GM19463 (cell line): Measurements from ENCODE around the gene RBM33.
"Not testable (repeated sequence)": the region's sequence is repeated elsewhere in the genome, so short reads cannot be mapped to it uniquely, and the experiment has no call there.

ENCODE experiments used
- ATAC-seq: cut with Tn5 transposase; IDR thresholded peaks from one replicate; pipeline ENCODE4 v1.9.1; 2021; ENCODE audit warnings: mild to moderate bottlenecking, moderate library complexity; ENCODE audit not compliant: unreplicated experiment

The RBM33 gene

DNA sequence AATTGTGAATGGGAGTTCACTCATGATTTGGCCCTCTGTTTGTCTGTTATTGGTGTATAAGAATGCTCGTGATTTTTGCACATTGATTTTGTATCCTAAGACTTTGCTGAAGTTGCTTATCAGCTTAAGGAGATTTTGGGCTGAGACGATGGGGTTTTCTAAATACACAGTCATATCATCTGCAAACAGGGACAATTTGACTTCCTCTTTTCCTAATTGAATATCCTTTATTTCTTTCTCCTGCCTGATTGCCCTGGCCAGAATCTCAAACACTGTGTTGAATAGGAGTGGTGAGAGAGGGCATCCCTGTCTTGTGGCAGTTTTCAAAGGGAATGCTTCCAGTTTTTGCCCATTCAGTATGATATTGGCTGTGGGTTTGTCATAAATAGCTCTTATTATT lies 43.8 kb downstream of the RBM33 start:
- not testable (repeated sequence) for ATAC-seq

DNA sequence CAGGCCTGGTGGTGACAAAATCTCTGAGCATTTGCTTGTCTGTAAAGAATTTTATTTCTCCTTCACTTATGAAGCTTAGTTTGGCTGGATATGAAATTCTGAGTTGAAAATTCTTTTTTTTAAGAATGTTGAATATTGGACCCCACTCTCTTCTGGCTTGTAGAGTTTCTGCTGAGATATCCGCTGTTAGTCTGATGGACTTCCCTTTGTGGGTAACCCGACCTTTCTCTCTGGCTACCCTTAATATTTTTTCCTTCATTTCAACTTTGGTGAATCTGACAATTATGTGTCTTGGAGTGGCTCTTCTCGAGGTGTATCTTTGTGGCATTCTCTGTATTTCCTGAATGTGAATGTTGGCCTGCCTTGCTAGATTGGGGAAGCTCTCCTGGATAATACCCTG lies 46.2 kb downstream of the RBM33 start:
- ATAC-seq, result not testable (repeated sequence)

DNA sequence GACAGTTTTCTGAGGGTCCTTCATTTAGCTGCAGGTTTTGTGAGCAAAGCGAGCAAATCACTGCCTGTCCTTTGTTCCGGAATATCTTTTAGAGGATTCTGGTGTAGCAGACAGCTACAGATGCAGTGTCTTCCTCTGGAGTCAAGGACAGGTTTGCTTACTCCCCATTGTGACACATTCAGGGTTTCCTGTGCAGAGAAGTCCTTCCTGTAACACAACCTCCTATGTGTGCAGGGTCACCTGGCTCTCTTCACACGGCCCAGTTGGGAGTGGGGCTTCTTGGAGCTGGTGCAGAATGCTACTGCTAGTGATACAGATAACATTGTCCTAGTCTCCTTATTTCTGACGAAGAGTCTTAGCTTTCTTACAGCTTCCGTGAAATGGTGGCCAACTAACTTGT lies 47.9 kb downstream of the RBM33 start:
- ATAC-seq, result no peak

DNA sequence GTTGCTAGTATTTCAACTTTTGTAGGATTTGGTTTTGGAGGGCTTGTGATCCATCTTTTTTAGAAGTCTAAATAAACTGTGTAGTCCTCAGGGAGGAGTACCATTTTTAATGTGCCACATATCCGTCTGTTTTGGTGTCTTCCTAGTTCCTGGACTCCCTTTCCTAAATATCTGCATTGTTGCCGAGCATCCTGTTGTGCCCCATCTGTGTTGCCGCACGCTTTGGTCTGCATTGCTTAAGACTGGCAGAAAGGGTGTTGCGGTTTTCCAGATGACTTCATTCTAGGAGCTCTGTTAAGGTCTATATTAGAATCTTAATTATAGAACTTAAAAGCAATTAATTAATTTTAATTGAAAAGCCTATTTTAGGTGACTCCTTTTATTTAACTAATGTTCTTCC lies 49.4 kb downstream of the RBM33 start:
- no peak for ATAC-seq

DNA sequence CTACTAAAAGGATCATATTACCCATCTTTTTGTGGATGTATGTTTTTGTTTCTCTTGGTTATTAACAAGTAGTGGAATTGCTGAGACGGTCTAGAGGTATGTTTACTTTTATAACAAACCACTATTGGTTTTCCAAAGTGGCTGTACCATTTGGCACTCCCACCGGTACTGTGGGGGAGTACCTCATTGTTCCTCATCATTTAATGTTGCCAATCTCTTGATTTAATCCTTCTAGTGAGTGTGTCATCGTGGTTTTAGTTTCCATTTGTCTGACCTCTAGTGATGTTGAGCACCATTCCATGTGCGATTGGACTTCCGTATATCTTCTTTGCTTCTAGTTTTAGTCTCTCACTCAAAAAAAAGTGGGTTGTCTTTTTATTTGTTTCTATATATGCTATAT lies 50.4 kb downstream of the RBM33 start:
- no peak for ATAC-seq

DNA sequence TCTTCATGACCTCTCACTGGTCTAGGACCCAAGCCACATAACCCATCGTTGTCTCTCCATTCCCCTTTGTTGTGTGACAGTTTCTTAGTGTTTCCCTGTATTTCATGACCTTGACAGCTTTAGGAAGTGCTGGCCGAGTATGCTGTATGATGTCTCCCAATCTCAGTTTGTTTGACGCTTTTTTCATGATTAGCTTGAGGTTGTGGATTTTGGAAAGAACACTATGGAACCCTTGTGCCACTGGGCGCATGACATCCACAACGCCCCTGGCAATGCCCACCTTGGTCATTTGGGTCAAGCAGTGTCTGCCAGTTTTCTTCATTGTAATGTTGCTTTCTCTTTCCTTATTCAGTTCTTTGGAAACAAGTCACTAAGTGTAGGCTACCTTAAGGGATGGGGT lies 52.3 kb downstream of the RBM33 start:
- ATAC-seq, result no peak

DNA sequence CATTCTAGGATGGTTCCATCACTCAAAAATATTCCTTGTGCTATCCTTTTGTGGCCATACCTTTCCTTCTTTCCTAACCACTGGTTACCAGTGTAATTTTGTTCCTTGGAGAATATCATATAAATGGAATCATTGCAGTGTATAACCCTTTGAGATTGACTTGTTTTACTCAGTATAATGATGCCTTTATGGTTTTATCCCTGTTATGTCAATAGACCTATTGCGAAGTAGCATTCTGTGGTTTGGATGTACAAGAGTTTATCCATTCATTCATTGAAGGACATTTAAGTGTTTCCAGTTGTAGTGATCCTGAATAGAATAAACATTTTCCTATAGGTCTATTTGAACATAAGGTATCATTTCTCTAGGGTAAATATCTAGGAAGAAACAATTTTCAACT lies 54.2 kb downstream of the RBM33 start:
- no peak for ATAC-seq

DNA sequence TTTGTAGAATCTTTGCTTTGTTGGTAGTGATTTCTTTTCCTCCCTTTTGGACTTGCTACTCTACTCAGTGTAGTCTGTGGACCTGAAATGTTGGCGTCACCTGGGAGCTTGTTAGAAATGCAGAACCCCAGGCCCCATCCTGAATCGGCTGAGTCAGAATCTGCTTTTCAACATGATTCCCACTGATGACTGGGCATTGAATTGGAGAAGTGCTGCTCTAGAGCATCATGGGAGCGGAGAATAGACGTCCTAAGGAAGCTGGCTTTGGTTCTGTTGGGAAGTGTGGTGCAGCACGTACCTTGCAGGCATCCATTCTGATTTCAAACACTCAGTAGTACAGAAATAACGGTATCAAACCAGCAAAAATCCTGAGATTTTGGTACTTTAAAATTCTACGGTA lies 54.7 kb downstream of the RBM33 start:
- no peak for ATAC-seq

DNA sequence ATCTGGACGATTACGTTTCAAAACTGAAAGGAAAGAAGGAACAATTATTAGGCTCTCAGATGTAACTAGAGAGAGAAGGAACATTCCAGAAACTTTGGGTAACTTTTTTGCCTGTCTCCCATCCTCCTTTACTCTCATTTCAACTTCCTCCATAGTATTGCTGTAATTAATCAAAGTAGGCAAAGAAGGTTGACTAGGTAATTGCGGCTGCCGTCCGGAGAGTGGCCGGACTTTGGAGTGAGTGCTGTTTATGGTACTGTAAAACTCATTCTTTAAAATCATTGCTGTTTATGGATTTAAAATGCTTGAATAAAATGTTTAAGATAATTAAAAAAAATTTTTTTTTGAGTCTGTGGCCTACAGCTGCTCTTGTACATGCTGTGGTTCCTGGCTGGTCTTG lies 56.4 kb downstream of the RBM33 start:
- no peak for ATAC-seq

DNA sequence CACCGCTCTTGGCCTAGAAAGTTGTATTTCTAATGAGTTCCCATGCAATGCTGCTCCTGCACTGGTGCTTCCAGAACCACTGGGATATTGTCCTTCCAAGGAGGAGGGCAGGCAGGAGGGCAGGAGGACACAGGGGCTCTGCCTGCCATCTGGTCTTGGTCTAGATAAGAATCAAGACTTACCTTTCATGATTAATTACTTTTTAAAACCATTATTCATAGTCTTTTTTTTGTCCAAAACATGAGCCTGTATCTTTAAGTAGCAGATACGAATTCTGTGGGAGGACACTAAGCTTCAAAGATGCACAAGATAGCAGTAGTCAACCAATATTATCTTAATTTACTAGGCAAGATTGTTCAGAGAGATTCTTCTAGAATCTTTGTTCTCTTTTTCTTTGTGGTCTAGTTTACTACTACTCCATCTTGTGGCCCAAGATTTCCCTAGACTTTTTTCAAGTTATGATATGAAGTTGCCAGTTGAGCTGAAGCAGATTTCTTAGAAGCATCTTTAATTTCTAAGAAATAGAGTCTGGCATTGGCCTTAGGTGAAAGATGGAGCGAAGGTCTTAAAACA lies 57.6 kb downstream of the RBM33 start:
- ATAC-seq, result no peak

DNA sequence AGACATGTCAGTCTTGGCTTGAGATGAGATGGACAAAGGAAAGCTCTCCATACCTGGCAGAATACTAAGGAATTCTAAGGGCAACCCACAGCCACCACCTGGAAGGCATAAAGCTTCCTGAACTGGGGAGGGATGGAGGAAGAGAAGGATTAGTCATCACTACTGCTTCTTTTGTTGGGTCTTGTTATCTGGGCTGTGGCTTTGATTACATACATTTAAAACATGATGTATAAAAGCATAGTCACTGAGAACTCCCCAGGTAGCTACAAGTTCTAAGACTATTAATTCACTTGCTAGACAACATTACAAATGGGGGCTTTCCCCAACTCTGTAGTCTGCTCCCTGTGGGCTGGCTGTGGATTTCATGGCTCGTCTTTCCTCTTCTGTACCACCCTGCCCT lies 58.2 kb downstream of the RBM33 start:
- no peak for ATAC-seq

DNA sequence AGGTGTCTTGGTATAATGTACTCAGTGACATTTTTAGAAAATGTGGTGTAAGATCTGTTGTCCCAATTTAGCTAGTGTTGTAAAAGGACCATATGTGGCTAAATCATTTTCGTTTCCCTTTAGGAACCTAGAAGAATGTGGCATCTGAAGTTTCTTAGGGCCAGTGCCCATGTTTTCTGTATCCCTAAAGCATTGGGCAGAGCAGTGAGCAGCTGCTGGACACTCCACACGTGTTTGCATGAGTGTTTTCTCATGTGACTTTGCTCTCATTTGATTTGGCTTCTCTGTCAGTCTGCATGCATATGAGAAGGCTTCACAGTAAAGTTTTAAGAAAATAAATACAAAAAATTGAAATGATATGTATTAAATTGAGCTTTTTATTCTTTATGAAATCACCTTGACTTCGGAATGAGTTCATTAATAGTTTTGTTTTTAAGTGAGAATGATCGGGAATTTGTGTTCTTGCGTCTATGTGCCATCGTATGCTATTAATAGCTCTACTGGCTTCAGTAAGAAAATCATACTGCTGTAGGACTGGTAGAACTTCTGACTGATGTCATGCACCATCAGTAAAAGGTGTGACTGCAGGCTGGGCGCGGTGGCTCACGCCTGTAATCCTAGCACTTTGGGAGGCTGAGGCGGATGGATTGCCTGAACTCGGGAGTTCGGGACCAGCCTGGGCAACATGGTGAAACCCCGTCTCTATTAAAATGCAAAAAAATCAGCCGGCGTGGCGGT lies 61.3 kb downstream of the RBM33 start:
- ATAC-seq, result no peak

DNA sequence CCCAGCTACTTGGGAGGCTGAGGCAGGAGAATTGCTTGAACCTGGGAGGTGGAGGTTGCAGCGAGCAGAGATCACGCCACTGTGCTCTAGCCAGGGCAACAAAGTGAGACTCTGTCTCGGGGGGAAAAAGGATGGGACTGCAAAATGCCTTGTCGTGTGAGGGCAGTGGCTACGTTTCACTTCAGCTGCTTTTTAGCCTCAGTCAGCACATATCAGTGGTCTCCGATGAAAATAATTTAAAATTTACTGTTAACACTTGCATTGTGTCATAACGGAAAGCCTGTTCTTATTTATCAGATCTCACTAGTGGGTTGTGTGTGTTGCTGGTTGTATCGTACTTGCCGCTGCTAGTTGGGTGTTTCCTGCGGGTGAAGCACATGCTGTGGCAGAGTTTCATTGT lies 61.9 kb downstream of the RBM33 start:
- no peak for ATAC-seq

DNA sequence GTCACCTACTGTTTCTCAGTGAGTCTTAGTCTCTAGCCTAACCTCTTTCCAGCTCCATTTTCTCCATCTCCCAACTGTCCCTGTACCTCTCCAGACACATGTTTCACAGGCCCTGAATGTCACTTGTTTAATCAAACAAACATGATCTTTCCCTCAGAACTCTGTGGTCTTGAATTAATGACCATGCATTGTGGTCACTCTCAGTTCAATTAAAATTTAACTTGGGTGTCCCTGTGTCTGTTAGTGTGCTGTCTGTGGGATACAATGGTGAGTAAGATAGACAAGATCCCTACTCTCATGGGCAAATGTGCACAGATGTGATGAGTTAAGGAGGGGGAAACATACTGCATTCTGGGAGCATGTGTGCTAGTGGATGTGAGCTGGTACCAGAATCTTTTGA lies 65.0 kb downstream of the RBM33 start:
- ATAC-seq, result peak; percentile 76

DNA sequence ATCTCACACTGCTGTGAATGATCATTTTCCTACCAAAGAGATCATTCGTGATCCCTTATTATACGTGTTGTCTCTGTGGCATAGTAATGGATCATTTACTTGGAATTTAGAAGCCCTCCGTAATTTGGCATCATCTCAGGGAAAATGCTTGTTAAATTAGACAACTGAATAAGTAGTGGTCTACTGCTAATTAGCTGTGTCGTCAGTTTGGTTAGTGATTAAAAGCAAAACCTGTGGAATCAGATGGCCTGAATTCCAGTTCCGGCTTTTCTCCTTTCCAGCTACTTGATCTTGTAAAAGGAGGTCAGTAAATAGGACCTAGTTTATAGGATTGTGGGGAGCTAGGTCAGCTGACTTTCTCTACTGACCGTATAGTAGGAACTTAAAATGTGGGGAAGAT lies 65.6 kb downstream of the RBM33 start:
- ATAC-seq, result no peak

DNA sequence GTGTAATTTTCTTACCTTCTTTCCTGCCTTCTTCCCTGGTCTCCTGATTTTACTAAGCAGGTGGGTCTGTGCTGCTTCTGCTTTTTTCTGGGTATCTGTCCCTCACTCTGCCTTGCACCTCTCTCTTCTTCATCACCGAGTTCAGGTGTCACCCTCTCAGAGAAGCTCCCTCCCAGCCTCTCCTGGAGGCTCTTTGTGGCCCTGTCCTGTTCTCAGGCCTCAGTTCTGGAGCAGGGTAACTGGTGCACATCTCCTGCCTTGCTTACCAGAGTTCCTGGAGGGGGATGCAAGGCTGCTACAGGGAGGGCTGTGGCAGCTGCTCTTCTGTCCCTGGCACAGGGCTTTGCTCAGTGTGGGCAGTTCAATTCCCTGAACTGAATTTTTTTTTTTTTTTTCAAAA lies 66.1 kb downstream of the RBM33 start:
- ATAC-seq, result peak; percentile 55

DNA sequence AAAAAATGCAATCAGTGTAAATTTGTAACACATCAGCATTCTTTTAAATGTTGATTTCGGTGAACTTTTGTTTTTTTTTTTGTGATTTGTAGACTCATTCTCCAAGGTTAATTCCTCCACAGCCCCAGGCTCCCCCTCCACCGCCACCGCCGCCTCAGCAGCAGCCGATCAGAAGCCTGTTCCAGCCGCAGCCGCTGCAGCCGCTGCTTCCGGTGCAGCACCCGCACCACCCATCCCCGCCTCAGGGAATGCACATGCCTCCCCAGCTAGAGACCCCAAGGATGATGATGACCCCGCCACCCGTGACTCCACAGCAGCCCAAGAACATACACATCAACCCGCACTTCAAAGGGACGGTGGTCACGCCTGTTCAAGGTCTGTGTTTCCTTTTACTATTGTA lies 66.6 kb downstream of the RBM33 start:
- no peak for ATAC-seq

DNA sequence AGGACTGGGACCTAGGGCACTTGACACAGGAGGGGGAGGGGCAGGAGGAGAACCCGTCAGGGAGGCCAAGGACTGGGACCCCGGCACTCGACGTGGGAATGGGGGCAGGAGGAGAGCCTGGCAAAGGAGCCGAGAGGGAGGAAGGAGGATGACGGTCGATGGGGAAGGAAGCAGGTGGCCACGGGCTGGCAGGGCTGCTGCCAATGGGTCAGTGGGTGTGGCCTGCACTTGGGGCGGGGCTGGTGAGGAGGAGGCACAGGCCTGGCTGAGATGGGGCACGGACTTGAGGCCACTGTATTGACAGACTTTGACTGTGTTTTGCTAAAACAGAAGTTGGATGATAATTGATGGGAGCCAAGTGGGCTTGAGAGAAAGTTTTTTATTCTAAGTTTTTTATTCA lies 68.9 kb downstream of the RBM33 start:
- no peak for ATAC-seq

DNA sequence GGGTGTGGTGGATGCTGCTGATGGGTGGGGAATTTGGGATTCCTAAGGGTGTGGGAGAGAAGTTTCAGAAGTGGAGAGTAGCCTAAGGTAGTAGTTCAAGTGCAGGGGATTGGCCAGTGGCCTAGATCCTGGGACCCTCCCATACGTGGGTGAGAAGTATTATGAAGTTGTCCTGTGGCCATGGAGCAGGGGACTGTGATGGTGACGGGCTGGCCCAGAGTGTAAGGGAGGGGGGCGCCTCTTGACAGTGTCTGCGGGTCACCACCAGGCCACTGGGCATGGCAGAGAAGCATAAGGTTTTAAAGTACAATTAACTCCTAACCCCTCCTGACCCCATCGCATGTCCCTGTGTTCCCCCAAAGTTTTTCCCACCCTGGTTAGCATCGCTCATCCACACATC lies 70.2 kb downstream of the RBM33 start:
- ATAC-seq, result no peak

DNA sequence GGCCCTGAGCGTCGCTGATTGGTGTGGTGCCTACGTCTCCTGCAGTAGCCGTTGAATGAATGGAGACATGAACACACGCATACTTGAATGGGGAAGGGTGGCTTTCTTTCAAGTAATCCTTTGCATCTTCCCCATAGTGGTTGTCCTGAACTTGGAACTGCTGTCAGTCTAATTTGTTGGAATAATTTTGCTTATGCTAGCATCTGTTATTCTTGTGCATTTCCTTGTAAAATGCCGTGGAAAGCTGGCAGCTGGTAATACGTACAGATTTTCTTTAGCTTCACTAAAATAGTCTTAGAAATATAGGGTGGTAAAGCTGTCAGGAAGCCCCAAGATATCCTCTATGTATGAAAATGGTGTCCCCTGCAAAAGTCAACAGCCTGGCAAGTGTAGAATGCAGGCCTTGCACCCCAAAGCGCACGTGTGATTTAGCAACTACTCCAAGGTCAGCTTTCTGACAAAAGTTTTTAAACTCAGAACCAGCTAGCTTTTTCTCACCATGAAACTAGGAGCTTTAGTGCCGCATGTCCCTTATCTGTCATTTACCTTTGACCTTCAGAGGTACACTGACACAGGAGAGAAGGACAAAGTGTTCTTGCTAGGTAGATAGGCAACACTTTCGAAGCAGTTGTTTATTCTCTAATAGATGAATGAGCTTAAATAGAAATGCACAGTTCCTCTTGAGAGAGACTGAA lies 70.8 kb downstream of the RBM33 start:
- ATAC-seq, result no peak

DNA sequence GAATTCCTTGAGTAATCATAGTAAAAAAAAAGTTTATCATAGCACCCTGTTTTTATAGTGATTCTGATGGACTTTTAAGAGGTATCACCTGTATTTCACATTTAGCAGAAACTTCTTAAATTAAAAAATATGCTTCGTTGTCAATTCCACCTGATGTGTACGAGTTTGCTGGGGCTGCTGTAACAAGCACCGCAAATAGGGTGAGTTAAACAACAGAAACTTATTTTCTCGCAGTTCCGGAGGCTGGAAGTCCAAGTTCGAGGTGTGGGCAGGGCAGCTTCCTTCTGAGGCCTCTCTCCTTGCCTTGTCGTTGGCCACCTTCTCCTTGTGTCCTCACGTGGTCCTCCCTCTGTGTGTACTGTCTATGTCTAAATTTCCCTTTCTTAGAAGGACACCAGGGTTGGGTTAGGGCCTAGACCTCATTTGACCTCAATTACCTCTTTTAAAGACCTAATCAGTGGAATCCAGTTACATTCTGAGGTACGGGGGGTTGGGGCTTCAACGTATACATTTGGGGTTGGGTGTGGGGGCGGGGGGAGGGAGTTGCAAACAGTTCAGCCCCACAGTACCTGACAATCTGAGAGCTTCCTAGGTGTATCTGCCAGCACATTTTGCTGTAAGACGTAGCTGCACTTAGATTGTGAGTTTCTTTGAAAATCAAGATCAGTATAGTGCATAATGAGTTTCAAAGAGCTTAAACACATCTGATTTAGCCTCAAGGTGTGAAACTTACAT lies 72.7 kb downstream of the RBM33 start:
- no peak for ATAC-seq

DNA sequence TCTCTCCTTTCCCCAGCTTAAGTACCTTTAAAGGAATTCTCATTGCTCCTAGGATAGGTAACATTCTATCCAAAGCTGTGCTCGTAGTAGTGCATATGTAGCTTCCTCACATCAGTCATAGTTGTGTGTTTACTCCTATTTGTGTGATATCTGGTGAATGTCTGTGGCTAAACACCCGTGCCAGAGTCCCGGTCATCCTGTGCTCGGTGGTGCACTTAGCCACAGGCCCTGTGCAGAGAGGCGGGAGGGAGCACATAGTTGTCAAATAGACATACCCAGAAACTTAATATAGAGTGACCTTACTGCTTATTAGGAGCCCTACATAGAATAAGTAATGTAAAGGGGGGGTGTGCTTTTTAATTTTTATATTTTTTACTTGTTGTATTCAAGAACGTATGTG lies 76.6 kb downstream of the RBM33 start:
- ATAC-seq, result peak; percentile 38
